T47D (cell line): Measurements from ENCODE around the gene RIPOR3.
"Not testable (repeated sequence)": the region's sequence is repeated elsewhere in the genome, so short reads cannot be mapped to it uniquely, and the experiment has no call there.

Source experiments
- DNase-seq, 2 experiments: peaks; one replicate each; pipeline versions ENCODE4 v3.0.0 to v3.0.0-alpha.2; 2011 to 2012; ENCODE audit warnings: low read depth in 1 of 2, low spot score in 1 of 2
- JUND ChIP-seq: IDR thresholded peaks from 2 replicates; pipeline ENCODE4 v1.6.1; 2012; ENCODE audit warnings: low read depth
- in situ Hi-C: cut with HindIII; loops from 2 replicates; pipeline ENCODE4 v1.10.0; 2016; ENCODE audit warnings: low sequenced_read_pairs, low pct_unique_long_range_greater_than_20kb

The RIPOR3 gene

DNA sequence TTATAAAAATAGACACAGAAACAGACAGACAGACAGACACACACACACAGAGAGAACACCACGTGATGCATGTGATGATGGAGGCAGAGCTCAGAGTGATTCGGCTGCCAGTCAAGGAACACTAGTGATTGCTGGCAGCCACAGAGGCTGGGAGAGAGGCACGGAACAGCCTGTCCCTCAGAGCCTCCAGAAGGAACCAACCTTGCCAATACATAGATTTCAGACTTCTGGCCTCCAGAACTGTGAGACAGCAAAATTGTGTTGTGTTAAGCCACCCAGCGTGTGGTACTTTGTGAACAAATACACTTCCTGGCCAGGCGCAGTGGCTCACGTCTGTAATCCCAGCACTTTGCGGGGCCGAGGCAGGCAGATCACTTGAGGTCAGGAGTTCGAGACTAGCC, 30.5 kb upstream of the RIPOR3 start:
- in situ Hi-C loops = no loop called here
- TF ChIP-seq JUND = no peak
- DNase-seq = no peak

DNA sequence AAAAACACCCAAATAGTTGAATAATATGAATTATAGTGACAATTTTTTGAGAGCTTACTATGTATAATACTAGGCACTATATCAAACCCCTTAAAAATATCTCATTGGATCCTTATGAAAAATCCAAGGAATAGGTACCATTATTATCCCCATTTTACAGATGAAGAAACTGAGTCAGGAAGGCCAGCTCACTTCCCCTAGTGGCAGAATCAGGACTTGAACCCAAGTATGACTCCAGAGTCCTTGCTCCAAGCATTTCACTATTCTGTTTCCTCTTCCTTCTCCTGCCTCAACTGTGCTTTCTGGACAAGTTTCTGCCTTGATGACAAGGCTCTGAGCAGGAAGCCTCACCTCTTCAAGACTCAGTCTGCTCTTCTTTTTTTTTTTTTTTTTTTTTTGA, 29.2 kb upstream of the RIPOR3 start:
- DNase-seq = no peak
- no peak for TF ChIP-seq JUND
- in situ Hi-C loops = no loop called here

DNA sequence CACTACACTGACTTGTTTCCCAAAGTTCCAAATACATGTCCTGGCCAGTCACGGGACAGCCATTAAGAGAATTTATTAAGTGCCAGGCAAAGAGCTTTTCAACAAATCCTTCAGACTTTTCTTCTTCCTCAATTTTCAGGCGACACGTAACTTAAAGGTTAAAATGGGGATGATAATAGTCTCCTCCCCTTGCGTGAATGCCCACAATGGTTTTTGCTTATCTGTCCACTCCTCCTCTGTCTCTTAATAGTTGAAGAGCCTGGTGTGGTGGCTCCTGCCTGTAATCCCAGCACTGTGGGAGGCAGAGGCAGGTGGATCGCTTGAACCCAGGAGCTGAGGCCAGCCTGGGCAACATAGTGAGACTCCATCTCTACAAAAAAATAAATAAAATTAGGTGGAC, 28.7 kb upstream of the RIPOR3 start:
- in situ Hi-C loops = no loop called here
- TF ChIP-seq JUND = no peak

DNA sequence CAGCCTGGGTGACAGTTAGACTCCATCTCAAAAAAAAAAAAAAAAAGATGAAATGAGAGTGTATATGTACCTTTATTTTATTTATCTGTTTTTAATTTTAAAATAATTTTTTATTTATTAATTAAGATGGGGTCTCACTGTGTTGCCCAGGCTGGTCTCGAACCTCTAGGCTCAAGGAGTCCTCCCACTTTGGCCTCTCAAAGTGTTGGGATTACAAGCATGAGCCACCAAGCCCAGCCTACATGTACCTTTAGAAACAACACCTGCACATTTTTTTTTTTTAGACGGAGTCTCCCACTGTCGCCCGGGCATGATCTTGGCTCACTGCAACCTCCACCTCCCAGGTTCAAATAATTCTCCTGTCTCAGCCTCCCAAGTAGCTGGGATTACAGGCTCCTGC, 28.0 kb upstream of the RIPOR3 start:
- TF ChIP-seq JUND = no peak
- in situ Hi-C loops = no loop called here
- no peak for DNase-seq

More for the DNA sequence above, 28.7 kb upstream of the RIPOR3 start:
- no peak for DNase-seq

DNA sequence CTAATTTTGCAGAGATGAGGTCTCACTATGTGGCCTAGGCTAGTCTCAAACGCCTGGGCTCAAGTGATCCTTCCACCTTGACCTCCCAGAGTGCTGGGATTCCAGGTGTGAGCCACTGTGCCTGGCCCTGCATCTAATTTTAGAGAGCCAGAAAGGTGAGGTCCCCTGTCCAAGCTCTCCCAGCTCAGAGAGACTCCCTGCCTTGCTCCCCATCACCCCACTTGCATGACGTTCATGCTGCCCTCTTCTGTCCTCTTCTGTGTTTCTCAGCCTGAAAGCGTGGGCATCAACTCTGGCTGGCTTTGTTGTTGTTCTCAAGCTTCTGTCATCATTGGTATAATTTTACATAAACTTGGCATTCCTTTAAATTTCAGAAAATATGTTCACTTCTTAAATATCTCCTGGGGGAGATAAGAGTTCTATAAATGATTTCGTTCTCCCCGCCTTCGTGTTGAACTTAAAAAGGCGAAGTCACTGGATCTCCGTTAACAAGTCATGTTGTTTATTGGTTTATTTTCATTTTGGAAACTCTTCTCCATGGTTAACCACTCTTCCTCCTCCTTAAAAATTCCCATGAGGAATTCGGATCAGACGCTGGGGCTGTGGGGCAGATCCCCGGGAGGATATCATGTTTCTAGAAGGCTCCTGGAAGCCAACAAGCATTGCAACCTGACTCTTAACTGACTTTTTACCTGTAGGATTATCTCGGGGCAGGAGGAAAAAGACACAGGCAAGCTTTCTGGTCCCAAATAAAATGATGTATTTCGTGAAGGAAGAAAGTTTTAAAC, 26.8 kb upstream of the RIPOR3 start:
- no peak for TF ChIP-seq JUND
- in situ Hi-C loops = no loop called here
- DNase-seq = peak in 1 of 2 experiments; percentile 77

DNA sequence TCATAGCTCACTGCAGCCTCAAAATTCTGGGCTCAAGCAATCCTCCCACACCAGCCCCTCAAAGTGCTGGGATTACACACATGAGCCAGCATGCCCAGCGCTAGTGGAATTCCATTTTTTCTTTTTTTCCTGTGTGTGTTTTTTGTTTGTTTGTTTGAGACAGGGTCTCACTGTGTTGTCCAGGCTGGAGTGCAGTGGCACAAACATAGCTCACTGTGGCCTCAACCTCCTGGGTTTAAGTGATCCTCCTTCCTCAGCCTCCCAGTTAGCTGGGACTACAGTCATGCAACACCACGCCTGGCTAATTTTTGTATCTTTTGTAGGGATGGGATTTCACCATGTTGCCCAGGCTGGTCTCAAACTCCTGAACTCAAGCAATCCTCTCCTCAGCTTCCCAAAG, 26.0 kb upstream of the RIPOR3 start:
- in situ Hi-C loops = no loop called here
- no peak for TF ChIP-seq JUND

DNA sequence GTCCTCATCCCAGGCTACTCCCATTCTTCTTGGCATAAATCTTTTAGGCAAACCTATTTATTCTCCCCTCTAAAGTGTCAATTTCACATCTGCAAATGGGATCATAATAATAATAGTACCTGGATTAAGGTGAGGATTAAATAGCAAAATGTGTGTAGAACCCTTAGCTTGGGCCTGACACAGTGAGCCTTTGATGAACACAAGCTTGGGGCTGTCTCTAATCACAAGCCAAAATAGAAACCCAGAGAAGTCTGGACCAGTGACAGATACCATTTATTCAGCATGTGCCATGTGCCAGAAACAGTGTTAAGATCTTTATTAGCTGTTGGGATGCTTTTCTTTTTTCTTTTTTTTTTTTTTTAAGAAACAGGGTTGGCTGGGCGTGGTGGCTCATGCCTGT, 25.2 kb upstream of the RIPOR3 start:
- TF ChIP-seq JUND = no peak
- peak in 1 of 2 experiments; percentile 50 for DNase-seq
- in situ Hi-C loops = no loop called here

More for the DNA sequence above, 26.0 kb upstream of the RIPOR3 start:
- DNase-seq = no peak

DNA sequence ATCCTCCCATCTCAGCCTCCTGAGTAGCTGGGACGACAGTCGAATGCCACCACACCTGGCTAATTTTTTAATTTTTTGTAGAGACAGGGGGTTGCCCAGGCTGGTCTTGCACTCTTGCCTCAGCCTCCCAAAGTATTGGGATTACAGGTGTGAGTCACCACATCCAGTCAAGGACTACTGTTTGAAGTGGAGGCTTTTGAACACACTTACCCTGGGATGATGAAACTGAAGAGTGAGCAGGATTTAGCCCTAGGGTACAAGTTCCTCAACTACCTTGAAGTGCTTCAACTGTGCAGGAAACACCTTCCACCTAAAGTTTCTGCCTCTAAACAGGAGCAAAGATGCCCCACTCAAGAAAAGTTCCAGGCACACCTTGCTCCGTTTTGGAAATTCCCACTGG, 24.4 kb upstream of the RIPOR3 start:
- in situ Hi-C loops = no loop called here
- TF ChIP-seq JUND = no peak
- peak in 1 of 2 experiments; percentile 63 for DNase-seq

DNA sequence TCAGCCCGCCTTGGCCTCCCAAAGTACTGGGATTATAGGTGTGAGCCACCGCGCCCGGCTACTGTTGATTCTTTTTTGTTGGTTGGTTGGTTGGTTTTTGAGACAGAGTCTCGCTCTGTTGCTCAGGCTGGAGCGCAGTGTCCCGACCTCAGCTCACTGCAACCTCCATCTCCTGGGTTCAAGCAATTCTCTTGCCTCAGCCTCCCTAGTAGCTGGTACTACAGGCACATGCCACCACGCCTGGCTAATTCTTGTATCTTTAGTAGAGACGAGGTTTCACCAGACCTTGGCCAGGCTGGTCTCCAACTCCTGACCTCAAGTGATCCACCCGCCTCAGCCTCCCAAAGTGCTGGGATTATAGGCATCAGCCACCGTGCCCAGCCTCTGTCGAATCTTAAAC, 23.1 kb upstream of the RIPOR3 start:
- in situ Hi-C loops, DNase-seq: not testable (repeated sequence)

DNA sequence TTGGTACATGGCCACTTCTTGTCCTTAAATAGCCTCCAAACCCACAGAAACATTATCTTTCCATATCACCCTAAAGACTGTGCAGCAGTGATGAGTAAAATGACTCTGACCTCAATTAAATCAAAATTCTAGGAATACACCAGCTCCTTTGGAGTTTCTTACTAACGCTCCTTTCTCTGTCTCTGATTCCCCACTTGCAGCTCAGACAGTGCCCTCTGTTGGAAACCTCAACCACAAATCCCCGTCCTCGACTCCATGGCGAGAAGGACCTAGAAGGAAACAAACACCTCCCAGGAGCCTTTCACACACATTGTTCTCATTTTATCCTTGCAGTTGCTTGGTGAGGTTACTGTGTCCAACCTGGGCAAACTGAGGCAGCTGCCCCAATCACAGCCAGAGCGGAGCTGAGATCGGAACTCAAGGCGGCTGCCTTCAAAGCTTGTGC, 22.3 kb upstream of the RIPOR3 start:
- no peak for TF ChIP-seq JUND
- in situ Hi-C loops = no loop called here
- peak in 1 of 2 experiments; percentile 71 for DNase-seq

DNA sequence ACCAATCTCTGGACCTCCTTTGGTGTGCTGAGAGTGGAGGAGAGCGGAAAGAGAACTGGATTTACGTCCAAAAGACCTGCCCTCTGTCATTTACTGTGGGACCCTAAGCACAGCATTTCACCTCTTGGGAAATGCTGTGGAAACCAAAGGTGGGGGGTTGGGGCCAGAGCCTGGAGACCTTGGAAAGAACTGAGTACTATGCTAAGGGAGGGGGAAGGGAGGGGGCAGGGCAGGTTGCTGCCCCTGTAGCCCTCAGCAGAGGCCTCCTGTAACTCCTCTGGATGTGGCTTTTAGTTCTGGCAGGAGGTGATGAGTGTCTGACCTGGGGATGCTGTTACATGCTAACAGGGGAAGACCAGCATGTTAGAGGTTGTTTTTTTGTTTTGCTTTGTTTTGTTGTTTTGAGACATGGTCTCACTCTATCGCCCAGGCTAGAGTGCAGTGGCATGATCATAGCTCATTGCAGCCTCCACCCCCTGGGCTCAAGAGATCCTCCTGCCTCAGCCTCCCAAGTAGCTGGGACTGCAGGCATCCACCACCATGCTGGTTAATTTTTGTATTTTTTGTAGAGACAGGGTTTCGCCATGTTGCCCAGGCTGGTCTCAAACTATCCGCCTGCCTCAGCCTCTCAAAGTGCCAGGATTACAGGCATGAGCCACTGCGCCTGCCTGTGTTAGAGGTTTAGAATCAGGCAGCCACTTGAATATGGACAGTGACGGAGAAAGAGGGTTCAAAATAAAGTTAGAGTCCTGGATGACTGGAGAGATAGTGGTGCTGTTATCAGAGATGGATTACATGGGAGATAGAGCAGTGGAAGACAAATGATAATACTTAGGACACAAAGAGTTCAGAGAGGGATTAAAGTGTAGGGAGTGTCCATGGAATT, 21.7 kb upstream of the RIPOR3 start:
- no peak for TF ChIP-seq JUND
- in situ Hi-C loops = no loop called here

DNA sequence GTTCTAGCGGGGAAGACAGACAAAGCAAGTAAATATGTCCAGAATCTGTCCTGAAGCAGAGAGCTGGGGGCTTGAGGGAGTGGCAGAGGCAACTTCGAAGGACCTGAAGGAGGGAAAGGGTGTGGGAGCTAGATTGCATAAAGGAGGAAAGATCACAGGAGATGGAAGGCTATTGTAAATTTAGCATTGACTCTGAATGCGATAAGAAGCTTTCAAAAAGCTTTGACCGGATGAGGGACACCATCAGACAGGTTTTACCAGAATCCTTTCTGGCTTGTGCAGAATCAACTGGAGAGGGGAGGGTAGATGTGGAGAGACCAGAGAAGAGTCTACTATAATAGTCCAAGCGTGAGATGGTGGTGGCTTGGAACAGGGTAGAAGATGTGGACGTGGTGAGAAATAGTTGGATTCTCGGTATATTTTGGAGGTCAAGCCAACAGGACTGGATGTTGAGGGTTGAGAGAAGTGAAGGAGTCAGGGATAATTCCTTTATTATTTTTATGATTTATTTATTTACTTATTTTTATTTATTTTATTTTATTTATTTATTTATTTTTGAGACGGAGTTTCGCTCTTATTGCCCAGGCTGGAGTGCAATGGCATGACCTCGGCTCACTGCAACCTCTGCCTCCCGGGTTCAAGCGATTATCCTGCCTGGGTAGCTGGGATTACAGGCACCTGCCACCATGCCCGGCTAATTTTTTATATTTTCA, 19.9 kb upstream of the RIPOR3 start:
- DNase-seq = peak in 1 of 2 experiments; percentile 80
- in situ Hi-C loops = no loop called here
- TF ChIP-seq JUND = no peak

More for the DNA sequence above, 21.7 kb upstream of the RIPOR3 start:
- DNase-seq = no peak

DNA sequence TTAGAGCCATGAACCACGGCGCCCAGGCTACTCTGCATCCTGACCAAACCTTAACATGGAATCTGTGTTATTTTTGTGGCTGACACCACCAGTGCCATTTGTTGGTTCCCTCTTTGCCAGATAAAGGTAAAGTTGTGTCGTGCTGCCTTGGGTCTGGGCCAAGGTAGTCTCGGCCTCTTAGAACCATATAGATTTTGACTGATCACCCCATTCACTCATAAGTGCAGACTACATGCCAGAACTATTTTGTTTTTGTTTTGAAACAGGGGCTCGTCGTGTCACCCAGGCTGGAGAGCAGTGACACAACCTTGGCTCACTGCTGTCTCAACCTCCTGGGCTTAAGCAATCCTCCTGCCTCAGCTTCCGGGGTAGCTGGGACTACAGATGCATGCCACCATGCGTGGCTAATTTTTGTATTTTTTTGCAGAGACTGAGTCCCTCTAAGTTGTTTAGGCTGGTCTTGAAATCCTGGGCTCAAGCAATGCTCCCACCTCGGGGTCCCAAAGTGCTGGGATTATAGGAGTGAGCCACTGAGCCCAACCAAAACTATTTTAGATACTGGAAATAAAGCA, 19.2 kb upstream of the RIPOR3 start:
- TF ChIP-seq JUND = no peak
- peak in 1 of 2 experiments; percentile 44 for DNase-seq
- in situ Hi-C loops = no loop called here
